HG02840 (cell line): ENCODE results near the gene C19orf81.
"Not testable (repeated sequence)": the region's sequence is repeated elsewhere in the genome, so short reads cannot be mapped to it uniquely, and the experiment has no call there.

Experiments used
- ATAC-seq: cut with Tn5 transposase; IDR thresholded peaks from one replicate; pipeline ENCODE4 v1.9.1; 2021; ENCODE audit warnings: mild to moderate bottlenecking, moderate library complexity, moderate number of reproducible peaks; ENCODE audit not compliant: unreplicated experiment, low FRiP score

The C19orf81 gene

DNA sequence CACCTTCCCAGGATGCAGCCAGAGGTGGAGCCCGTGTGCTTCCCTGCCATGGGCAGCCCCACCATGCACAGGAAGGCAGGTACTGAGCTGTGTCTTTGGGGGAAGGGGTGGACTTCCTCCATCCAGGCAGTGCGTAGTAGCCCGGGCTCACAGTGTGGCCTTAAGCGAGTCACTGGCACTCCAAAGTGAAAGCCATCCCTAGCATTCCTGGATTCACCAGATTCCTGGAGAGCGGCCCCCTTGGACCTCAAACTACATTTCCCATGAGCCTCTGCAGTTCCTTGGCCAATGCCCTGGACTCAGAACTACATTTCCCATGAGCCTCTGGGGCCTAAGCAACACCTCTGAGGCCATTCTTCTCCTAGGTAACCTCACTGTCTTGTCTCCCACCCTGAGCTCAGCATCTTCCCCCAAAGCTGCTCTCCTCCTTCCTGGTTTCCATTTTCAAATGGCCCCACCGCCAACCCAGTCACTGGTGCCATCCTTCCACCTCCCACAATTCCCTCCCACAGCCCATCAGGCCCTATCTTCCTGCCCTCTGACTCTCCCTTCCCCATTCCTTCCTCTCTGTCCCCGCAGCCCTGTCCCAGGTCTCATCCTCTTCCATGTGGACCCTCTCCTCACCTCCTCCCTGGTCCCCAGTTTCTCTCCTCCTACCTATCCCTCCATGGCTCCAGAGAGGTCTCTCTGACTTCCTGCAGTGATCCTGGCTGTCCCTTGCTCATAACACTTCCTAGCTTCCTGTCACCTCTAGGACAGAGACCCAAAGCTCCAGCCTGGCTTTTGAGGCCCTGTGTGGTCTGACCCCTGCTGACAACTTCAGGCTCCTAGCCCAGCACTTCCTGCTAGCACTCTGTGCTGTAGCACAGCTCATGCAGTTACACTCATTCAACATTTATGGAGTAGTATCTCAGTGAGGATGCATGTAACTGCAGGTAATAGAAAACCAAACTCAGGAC is at the start of gene C19orf81:
Gene C19orf81 (plus strand): TSS at position 13 of the 959 bp plus-strand sequence. CDS start 0 bp downstream, at position 13.
- no peak for ATAC-seq

DNA sequence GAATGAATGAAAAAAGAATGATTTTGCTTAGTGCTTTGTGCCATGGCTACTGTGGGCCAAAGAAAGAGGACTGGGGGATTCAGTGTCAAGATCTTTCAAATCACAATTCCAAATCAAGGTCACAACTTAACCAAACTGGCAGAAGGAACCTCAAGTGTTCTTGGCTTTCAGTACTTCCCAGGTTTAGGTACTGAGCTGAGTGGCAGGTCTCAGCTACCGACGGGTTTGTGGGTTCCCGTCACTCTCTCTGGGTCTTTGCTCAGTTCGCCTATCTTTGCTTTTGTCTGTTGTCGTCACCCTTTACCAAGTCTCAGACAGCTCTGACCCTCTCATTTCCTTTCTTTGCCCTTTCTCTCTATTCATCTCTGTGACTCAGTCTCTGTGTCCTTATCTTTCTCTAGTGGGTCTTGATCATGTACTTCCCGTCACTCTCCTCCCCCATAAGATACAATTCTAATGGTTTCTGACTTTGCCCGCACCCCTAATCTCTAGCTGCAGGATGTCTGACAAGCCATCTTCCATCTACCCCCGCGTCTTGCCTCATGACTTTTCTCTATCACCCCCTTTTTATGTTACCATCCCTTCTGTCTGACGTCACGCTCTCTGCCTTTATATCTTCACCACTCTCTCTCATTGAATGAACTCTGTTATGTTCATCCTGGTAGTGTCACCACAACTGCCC is 47.7 kb upstream of the C19orf81 start:
- no peak for ATAC-seq

DNA sequence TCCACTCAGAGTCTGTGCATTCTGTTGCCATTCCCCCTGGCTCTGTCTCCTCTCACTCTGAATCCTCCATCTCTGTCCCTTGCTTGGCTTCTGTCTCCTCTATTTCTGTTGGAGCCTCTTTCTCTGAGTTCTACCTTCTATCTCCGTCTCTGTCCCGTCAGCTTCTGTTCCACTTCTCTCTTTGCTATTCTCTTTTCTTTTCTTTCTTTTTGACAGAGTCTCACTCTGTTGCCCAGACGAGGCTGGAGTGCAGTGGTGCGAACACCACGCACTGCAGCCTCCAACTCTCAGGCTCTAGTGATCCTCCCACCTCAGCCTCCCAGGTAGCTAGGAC is 47.2 kb upstream of the C19orf81 start:
- no peak for ATAC-seq

DNA sequence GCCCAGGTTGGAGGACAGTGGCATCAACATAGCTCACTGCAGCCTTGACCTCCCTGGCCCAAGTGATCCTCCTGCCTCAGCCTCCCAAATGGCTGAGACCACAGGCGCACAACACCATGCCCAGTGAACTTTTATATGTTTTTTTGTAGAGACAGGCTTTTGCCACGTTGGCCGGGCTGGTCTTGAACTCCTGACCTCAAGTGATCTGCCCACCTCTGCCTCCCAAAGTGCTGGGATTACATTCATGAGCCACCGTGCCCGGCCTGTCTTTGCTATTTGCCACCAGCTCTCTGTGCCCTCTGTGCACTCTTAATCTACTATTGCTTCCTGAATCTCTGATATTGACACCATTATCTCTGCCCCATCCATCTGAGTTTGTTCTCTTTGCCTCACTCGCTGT is 46.7 kb upstream of the C19orf81 start:
- no peak for ATAC-seq

DNA sequence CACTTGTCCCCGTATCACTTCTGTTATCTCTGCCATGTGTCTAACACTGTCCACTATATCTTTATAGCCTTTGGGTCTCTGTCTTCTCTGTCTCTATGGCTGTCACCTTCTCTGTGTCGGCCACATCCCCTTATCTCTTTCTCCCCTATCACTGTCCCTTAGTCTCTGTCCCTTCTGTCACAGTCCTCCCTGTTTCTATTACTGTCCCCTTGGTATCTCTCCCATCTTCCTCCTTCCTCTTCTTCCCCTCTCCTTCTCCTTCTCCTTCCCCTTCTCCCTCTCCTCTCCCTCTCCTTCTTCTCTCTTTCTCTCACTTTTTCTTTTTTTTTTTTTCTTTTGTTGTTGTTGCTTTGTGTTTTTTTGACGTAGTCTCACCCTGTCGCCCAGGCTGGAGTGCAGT is 46.3 kb upstream of the C19orf81 start:
- no peak for ATAC-seq

DNA sequence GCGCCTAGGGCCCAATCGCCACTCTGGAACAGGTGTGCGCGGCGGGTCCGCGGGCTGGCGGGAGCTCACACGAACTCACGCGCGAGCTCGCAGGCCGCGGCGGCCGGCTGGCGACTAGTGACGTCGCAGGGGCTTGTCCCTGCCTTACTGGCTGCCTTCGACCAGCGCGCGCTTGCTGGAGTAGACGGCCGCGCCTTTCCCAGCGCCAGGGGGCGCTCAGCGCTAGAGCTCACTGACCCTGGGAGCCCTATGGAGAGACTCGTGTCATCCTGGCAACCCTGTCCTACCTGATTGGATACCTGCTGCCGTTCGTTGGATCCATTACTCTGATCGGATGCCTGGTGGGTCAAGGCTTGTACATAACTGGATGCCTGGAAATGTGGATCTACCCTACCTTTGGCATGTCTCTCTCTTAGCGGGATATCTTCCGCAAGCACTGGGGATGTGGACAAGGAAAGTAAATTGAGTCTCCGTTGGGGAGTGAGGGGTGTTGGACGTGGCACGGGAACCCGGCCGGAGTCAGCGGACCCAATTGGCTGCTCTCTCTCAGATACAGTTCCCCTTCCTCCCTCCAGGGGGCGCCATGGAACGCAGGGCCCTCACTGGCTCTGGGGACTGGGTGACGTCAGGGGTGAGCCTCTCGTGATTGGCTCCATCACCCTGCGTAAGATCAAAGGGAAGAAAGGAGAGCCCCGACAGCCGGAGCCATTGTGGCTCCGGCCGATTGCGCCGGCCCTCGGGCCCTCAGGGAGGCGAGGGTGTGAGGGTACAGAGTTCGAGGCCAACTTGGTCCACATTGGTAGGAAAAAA is 44.8 kb upstream of the C19orf81 start:
- ATAC-seq, result not testable (repeated sequence)

DNA sequence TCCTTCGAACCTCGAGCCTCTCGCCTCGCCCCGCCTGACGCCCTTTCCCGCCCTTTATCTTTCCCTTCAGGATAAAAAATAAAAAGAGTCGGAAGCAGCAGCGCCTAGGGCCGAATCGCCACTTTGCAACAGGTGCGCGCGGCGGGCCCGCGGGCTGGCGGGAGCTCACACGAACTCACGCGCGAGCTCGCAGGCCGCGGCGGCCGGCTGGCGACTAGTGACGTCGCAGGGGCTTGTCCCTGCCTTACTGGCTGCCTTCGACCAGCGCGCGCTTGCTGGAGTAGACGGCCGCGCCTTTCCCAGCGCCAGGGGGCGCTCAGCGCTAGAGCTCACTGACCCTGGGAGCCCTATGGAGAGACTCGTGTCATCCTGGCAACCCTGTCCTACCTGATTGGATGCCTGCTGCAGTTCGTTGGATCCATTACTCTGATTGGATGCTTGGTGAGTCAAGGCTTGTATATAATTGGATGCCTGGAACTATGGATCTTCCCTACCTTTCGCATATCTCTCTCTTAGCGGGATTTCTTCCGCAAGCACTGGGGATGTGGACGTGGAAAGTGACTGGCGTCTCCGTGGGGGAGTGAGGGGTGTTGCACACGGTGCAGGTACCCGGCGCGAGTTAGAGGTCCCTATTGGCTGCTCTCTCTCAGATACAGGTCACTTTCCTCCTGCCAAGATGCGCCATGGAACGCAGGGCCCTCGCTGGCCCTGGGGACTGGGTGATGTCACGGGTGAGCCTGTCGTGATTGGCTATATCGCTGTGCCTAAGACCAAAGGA is 43.0 kb upstream of the C19orf81 start:
- ATAC-seq, result not testable (repeated sequence)

DNA sequence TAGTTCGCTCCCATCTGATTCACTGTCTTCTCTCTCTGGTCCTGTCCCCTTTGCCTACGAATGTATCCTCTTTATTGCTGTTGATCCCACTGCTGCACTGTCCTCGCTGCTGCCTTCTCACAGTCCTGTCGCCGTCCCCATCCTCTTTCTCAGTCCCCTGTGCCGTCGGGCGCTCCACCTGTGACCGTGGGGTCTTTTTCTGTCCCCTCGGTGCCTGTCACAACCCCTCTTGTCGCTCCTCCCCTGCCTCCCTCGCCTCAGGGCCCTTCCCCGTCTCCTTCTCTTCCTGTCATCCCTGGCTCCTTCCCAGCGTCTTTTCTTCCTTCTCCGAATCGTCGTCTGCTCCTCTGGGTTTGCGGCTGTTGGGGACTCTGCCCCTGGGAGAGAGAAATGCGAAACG is 41.9 kb upstream of the C19orf81 start:
- ATAC-seq, result no peak

DNA sequence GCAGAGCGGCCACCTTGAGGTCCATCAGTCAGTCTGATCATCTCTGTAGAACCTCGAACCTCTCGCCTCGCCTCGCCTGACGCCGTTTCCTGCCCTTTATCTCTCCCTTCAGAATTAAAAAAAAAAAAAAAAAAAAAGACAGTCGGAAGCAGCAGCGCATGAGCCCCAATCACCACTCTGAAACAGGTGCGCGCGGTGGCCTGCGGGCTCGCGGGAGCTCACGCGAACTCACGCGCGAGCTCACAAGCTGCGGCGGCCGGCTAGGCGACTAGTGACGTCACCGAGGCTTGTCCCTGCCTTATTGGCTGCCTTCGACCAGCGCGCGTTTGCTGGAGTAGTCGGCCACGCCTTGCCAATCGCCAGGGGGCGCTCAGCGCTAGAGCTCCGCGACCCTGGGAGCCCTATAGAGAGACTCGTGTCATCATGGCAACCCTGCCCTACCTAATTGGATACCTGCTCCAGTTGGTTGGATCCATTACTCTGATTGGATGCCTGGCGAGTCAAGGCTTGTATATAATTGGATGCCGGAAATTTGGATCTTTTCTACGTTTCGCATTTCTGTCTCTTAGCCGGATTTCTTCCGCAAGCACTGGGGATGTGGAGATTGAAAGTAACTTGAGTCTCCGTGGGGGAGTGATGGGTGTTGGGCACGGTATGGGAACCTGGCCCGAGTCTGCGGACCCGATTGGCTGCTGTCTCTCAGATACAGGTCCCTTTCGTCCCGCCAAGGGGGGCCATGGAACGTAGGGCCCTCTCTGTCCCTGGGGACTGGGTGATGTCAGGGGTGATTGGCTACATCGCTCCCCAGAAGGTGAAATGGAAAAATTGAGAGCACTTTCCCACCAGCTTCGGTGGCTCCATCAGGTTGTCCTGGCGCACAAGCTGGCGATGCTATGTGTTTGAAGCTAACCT is 41.1 kb upstream of the C19orf81 start:
- ATAC-seq, result no peak

DNA sequence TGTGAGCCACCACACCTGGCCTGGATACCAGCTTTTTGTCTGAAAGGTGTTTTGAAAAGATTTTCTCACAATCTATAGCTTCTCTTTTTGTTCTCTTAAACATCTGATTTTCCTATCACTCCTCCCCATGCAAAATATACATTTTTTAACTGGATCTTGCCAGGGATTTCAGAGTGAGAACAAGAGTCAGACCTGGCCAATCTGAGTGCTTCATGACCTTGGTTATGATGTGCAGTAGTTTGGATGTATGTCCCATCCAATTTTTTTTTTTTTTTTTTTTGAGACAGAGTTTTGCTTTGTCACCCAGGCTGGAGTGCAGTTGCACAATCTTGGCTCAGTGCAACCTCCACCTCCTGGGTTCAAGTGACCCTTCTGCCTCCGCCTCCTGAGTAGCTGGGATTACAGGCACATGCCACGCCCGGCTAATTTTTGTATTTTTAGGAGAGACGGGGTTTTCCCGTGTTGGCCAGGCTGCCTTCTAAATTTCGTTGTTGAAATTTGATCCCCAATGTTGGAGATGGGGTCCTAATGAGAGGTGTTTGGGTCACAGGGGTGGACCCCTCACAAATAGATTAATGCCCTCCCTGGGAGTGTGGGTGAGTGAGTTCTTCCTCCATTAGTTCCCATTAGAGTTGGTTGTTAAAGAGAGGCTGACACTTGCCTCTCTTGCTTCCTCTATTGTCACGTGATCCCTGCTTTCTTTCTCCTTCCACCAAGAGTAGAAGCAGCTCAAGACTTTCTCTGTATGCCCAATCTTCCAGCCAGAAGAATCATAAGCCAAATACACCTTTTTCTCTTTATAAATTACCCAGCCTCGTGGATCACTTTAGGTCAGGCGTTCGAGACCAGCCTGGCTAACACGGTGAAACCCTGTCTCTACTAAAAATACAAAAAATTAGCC is 36.5 kb upstream of the C19orf81 start:
- ATAC-seq, result not testable (repeated sequence)

DNA sequence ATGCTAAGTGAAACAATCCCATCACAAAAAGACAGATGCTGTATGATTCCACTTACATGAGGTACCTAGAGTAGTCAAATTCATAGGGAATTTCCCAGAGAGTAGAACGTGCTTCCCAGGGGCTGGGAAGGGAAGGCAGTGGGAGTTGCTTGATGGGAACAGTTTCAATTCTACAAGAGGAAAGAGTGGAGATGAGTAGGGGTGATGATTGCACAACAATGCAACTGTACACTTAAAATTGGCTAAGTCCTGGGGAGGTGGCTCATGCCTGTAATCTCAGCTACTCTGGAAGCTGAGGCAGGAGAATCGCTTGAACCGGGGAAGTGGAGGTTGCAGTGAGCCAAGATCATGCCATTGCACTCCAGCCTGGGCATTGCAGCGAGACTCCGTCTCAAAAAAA is 30.9 kb upstream of the C19orf81 start:
- not testable (repeated sequence) for ATAC-seq

DNA sequence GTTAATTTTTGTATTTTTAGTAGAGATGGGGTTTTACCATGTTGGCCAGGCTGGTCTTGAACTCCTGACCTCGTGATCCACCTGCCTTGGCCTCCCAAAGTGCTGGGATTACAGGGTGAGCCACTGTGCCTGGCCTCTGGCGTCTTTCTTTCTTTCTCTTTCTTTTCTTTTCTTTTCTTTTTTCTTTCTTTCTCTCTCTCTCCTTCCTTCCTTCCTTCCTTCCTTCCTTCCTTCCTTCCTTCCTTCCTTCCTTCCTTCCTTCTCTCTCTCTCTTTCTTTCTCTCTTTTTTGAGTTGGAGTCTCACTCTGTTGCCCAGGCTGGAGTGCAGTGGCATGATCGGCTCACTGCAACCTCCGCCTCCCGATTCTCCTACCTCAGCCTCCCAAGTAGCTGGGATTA is 30.1 kb upstream of the C19orf81 start:
- not testable (repeated sequence) for ATAC-seq

DNA sequence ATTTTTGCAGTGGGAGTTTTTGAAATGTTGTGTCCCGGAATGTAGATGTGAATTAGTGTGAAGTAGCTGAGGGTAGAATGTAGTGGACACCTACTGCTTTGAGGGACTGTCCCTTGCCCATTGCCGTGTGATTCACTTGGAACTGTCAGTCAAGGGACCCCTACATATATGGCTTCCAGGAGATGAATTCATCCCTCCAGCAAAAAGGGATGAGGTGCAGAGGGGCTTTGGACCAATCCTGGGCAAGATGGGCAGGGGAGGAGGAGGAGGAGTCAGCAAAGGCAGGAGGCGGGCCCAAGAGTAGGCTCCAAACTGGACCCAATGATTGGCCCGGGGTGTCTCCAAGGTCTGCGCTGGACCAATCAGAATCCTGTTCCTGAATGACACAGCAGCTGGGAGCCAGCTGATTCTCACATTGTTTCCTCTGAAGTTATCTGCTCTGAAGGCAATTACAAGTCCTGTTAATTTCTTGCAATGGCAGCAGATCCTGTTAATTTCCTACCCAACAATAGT is 28.8 kb upstream of the C19orf81 start:
- not testable (repeated sequence) for ATAC-seq

DNA sequence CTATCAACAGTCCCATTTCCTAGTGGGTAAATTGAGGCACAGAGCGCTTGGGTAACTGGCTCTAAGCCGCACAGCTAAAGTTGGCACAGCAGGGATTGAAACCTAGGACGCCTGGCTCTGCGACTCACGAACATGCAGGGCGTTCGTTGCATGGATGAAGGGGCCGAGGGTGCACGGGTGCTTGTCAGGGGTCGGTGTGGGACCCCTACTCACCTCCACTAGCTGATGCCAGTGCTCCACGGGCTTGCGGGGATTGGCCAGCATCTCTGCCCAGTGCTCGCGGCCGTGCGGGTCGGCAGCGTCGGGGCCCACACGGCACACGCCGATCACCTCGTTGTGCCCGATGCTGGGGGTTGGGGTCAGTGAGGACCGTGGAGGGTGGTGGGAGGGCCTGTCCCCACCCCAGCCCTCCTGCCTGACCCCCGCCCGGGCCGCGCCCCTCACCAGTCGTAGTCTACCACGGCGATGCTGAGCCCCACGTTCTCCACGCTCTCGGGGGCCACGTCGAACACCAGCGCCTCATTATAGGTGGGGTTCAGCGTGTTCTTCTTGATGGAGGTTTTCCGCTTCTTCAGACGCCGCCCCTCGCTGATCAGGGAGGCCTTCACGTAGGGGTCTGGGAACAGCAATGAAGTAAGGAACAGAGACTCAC is 24.2 kb upstream of the C19orf81 start:
- ATAC-seq, result no peak

DNA sequence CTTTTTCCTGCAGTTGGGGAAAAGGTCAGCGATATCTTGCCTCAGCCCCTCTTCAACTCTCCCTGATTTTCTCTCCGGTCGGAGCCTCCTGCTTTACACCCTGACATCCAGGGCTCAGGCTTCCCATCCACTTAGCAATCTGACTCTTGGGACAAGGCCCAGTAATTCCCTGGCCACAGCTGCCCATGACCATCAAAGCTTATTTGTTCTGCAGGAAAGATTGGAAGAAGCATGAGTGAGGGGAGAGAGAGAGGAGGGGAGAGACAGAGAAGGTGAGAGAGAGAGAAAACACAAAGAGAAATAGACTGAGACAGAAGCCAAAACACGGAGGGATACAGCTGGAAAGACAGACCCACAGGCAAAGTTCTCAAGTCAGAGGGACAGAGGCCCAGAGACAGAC is 23.2 kb upstream of the C19orf81 start:
- no peak for ATAC-seq

DNA sequence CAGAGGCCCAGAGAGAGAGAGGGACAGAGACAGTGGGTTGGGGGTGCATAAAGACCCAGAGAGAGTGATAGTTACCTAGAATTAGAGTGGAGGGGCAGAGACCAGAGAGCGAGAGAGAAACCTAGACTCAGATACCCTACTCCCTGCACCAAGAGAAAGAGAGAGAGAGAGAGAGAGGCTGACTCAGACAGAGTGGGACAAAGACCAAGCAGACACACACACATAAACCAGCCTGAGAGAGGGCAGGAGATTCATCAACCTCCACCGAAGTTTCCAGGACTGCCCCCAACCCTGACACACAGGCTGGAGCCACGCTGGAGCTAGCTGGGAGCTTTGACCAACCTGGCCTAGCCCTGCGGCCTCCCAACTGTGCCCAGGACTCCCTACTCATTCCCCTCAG is 22.4 kb upstream of the C19orf81 start:
- ATAC-seq, result no peak

DNA sequence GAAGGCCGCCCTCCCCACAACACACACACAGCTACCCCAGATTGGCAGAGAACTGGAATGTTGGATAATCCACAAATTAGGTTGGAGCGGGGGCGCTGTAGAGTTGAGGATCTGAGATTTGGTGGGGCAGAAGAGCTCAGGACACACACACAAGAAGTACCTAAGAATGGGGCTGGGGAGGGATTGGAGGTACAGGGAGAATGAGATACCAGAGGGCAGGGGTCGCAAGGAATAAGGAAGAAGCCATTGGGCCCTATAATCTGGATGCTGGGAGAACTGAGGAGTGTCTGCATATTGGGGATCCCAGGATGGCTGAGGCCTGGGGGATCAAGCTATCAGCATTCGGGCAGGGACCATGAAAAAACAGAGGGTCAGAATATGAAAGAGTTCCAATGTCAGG is 21.1 kb upstream of the C19orf81 start:
- ATAC-seq, result no peak
